ENCODE results near the gene CLPX. TPM values are rescaled to one million over a fixed set of nuclear protein-coding genes. Genes with fewer than 3 reads are reported as not detected.
"Not testable (repeated sequence)": the region's sequence is repeated elsewhere in the genome, so short reads cannot be mapped to it uniquely, and the experiment has no call there.

Gene CLPX
- total and polyA plus RNA-seq, 2 experiments from 2014 or later, result 20.0 to 53.5 TPM

DNA sequence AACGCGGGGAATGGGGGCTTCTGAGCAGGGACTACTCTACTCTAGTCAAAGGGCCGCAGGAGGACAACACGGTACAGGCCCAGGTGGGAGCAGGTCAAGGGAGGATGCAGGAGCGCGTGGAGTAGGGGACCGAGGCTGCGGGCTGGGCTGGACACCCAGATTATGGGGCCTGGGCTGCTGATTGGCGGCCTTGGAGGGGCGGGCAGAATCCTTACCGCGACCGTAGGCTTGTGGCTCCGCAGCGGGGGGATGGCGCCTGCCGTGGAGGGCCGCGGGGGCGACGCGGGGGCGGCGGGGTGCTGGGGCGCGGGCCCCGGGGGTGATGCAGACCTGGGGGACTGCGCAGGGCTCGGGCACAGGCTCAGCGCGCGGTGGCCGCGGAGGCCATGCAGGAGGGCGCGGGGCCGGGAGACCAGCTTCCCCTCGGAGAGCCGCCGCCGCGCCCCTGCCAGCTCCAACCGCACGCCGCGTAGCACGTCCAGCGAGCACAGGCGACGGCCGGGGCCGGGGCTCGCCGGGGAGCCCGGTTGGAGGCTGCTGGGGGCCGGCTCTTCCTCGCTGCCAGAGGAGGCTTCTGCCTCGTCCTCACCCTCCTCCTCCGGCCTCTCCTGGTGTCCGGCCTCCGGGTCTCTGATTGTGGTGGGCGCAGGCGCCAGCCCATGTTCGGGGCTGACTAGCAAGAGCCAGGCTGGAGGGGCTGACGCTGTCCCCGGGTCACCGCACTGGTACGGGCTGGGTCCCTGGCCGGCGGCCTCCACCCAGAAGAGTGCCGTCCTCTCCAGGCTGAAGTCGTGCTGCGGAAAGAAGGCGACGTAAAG, 83.0 kb downstream of the CLPX start:
- H3K9me3 ChIP-seq (ENCODE audit: low read depth), result no peaks in the 10 kb centered on the region
- no peaks in the 10 kb centered on the region for H3K79me2 ChIP-seq
- H3K27me3 ChIP-seq, result no peaks in the 10 kb centered on the region
- no peaks in the 10 kb centered on the region for H4K20me1 ChIP-seq (ENCODE audit: insufficient read depth, poor library complexity, severe bottlenecking)
- H3K27ac ChIP-seq, result no peak overlapping the region
- no peak for DNase-seq (ENCODE audit: low spot score)
- TF ChIP-seq, protein P1, sequence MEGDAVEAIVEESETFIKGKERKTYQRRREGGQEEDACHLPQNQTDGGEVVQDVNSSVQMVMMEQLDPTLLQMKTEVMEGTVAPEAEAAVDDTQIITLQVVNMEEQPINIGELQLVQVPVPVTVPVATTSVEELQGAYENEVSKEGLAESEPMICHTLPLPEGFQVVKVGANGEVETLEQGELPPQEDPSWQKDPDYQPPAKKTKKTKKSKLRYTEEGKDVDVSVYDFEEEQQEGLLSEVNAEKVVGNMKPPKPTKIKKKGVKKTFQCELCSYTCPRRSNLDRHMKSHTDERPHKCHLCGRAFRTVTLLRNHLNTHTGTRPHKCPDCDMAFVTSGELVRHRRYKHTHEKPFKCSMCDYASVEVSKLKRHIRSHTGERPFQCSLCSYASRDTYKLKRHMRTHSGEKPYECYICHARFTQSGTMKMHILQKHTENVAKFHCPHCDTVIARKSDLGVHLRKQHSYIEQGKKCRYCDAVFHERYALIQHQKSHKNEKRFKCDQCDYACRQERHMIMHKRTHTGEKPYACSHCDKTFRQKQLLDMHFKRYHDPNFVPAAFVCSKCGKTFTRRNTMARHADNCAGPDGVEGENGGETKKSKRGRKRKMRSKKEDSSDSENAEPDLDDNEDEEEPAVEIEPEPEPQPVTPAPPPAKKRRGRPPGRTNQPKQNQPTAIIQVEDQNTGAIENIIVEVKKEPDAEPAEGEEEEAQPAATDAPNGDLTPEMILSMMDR (IDR thresholded peaks at IDR 0.05; ENCODE audit: poor library complexity), result no peak
- no peak for TF ChIP-seq EZH2 (IDR thresholded peaks at IDR 0.05; ENCODE audit: borderline replicate concordance)
- no peak for TF ChIP-seq EZH2phosphoT487 (IDR thresholded peaks at IDR 0.05; ENCODE audit: low read depth, severe bottlenecking, unreplicated experiment)
- H3K9me2 ChIP-seq (replicated peaks; ENCODE audit: insufficient read depth), result no peaks in the 10 kb centered on the region
- 64% methylated on average over 33 of the region's 75 CpGs for WGBS (ENCODE audit: low lambda C conversion rate, missing lambda C conversion rate)
- H3K4me1 ChIP-seq (ENCODE audit: insufficient read depth), result no peaks in the 10 kb centered on the region
- no peak overlapping the region for H2AFZ ChIP-seq
- no peak overlapping the region for H3K4me3 ChIP-seq
- H3K4me2 ChIP-seq, result no peak overlapping the region
- H3K36me3 ChIP-seq (replicated peaks; ENCODE audit: insufficient read depth, low read depth), result no peaks in the 10 kb centered on the region

DNA sequence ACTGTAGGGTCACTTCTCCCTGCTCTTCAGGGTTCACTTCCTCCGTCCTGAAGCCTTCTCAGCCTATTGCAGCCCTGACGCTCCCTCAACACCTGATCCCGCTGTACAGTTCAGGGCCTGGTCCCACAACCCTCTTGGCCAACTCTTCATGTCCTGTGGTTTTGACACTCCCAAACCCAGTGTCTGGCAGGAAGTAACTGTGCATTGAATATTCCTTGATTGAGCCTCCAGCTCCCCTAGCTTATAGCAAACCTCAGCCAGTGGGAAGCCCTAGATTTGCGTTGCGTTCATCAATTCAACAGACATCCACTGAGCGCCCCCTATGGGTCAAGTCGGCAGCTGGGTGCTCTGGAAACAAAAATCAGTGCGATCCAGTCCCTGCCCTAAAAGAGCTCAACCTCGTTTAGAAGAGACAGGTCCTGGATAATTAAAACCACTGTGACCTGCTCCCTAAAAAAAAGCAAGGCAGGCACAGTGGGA, 83.7 kb downstream of the CLPX start:
- Histone ChIP-seq H3K9me2 (replicated peaks; ENCODE audit: insufficient read depth) (no peaks in the 10 kb centered on the region), H3K27ac (no peak overlapping the region), H3K4me3 (no peak overlapping the region), H3K4me1 (ENCODE audit: insufficient read depth) (no peaks in the 10 kb centered on the region), H3K9me3 (ENCODE audit: low read depth) (no peaks in the 10 kb centered on the region), H3K36me3 (replicated peaks; ENCODE audit: insufficient read depth, low read depth) (no peaks in the 10 kb centered on the region), H3K4me2 (no peak overlapping the region), H3K27me3 (no peaks in the 10 kb centered on the region), H2AFZ (no peak overlapping the region), H3K79me2 (no peaks in the 10 kb centered on the region), H4K20me1 (ENCODE audit: insufficient read depth, poor library complexity, severe bottlenecking) (no peaks in the 10 kb centered on the region)
- 42% methylated on average over 9 of the region's 9 CpGs for WGBS (ENCODE audit: low lambda C conversion rate, missing lambda C conversion rate)
- TF ChIP-seq, protein P1 (IDR thresholded peaks at IDR 0.05; ENCODE audit: poor library complexity), result peak; percentile 92
- TF ChIP-seq EZH2phosphoT487 (IDR thresholded peaks at IDR 0.05; ENCODE audit: low read depth, severe bottlenecking, unreplicated experiment) (no peak), EZH2 (IDR thresholded peaks at IDR 0.05; ENCODE audit: borderline replicate concordance) (no peak)
- DNase-seq (ENCODE audit: low spot score), result peak; percentile 88

DNA sequence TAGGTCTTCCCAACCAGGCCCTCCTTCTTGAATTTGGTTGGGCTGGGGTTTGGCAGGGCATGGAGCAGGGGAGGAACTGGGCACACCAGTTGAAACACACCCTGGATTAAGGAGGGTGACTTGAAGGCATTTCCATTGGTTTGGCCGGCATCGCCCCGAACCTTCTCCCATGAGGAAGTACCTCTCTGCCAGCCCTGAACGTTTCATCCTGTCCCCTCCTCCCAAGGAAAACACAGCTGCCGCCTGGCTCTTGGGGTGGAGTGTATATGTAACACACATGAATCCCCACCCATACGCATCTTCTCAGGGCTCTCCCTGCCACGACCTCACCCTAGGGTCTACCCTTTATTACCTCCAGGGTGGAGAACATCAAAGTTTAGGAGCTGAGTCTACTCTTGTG, 84.7 kb downstream of the CLPX start:
- H3K4me1 ChIP-seq (ENCODE audit: insufficient read depth), result peaks cover 3% of the 10 kb centered on the region
- no peak for DNase-seq (ENCODE audit: low spot score)
- H3K27ac ChIP-seq, result no peak overlapping the region
- no peak overlapping the region for H2AFZ ChIP-seq
- no peak for TF ChIP-seq EZH2 (IDR thresholded peaks at IDR 0.05; ENCODE audit: borderline replicate concordance)
- TF ChIP-seq, protein P1 (IDR thresholded peaks at IDR 0.05; ENCODE audit: poor library complexity), result no peak
- no peak for TF ChIP-seq EZH2phosphoT487 (IDR thresholded peaks at IDR 0.05; ENCODE audit: low read depth, severe bottlenecking, unreplicated experiment)
- no peak overlapping the region for H3K4me2 ChIP-seq
- H3K4me3 ChIP-seq, result no peak overlapping the region
- H3K9me2 ChIP-seq (replicated peaks; ENCODE audit: insufficient read depth), result no peaks in the 10 kb centered on the region
- H3K27me3 ChIP-seq, result no peaks in the 10 kb centered on the region
- H3K9me3 ChIP-seq (ENCODE audit: low read depth), result no peaks in the 10 kb centered on the region
- H4K20me1 ChIP-seq (ENCODE audit: insufficient read depth, poor library complexity, severe bottlenecking), result no peaks in the 10 kb centered on the region
- H3K79me2 ChIP-seq, result no peaks in the 10 kb centered on the region
- no peaks in the 10 kb centered on the region for H3K36me3 ChIP-seq (replicated peaks; ENCODE audit: insufficient read depth, low read depth)
- WGBS (ENCODE audit: low lambda C conversion rate, missing lambda C conversion rate), result 93% methylated on average over 7 of the region's 7 CpGs

DNA sequence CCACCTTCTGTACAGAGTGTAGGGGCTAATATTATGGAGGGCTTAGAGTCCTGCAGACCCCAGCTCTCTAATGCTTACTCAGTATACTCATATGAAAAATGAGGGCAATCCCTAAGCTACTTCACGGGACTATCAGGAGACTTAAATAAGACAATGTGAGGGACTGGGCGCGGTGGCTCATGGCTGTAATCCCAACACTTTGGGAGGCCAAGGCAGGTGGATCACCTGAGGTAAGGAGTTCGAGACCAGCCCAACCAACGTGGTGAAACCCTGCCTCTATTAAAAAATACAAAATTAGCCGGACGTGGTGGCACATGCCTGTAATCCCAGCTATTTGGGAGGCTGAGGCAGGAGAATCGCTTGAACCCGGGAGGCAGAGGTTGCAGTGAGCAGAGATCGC, 85.3 kb downstream of the CLPX start:
- H3K79me2 ChIP-seq; H3K36me3 ChIP-seq (replicated peaks; ENCODE audit: insufficient read depth, low read depth); H3K4me1 ChIP-seq (ENCODE audit: insufficient read depth); H3K9me2 ChIP-seq (replicated peaks; ENCODE audit: insufficient read depth); H3K27me3 ChIP-seq; H3K4me2 ChIP-seq; DNase-seq (ENCODE audit: low spot score); H3K9me3 ChIP-seq (ENCODE audit: low read depth); H3K27ac ChIP-seq; H4K20me1 ChIP-seq (ENCODE audit: insufficient read depth, poor library complexity, severe bottlenecking); H2AFZ ChIP-seq; H3K4me3 ChIP-seq: not testable (repeated sequence)
- 96% methylated on average over 10 of the region's 10 CpGs for WGBS (ENCODE audit: low lambda C conversion rate, missing lambda C conversion rate)
